ENCODE data around the gene PMEPA1.
A peak's percentile ranks its signal among the peaks of the same experiment; 100 is the strongest.

GRCh38 chr20:57708694-57709673 is 831 bp downstream of the PMEPA1 start:
- TF ChIP-seq ZSCAN30 (tag by site-specific recombination; IDR thresholded peaks at IDR 0.05) (no peak), ZEB2 (tag by site-specific recombination; IDR thresholded peaks at IDR 0.05) (0 out of 2 replicates have a peak, but pooled peaks have one; percentile 29), ZNF558 (tag by site-specific recombination; IDR thresholded peaks at IDR 0.05) (no peak), YY1 (tag by site-specific recombination; IDR thresholded peaks at IDR 0.05) (no peak), ZBTB11 (tag by site-specific recombination; conservative IDR thresholded peaks at IDR 0.05; ENCODE audit: low read depth) (no peak)
